HCT116 (cell line): ENCODE data around the gene KCNJ10. TPM values are rescaled to one million over a fixed set of nuclear protein-coding genes. Genes with fewer than 3 reads are reported as not detected.

Experiments used
- ATAC-seq: fragments of 200-7000 bp; cut with Tn5 transposase; 2 replicates; pipeline ENCODE4 v1.9.1; 2020; ENCODE audit warnings: mild to moderate bottlenecking, moderate library complexity
- BruUV-seq: library from RNA; stranded (reverse); fragments of 400-500 nt; replicated peaks from 2 replicates; lab custom pipeline; 2021; lab: Mats Ljungman, UMichigan
- CTCF ChIA-PET: fragments of 300-600 bp; sonication (Branson Sonifier 250); formaldehyde crosslinking; loops from one replicate; lab custom pipeline; 2021; ENCODE audit warnings: antibody characterized with exemption; lab: Charles Lee
- POLR2A ChIA-PET: fragments of 300-600, 350-600 bp; sonication (Branson Sonifier 250); formaldehyde crosslinking; loops from one replicate; lab custom pipeline; 2021; ENCODE audit warnings: antibody characterized with exemption; lab: Charles Lee
- RAD21 ChIA-PET, 2 experiments: fragments of 300-600 bp; sonication (Branson Sonifier 250); formaldehyde crosslinking; loops; one replicate each; lab custom pipeline; 2023; ENCODE audit warnings: low total read pairs in 2 of 2; ENCODE audit not compliant: uncharacterized antibody in 2 of 2, unreplicated experiment in 2 of 2, low non-redundant PET in 1 of 2; lab: Charles Lee
- DNase-seq: peaks from one replicate; pipeline ENCODE4 v3.0.0-alpha.2; 2010; ENCODE audit warnings: low read depth, low spot score
- H2AFZ ChIP-seq: fragments of 200-600 bp; shearing (Covaris generic), sonication (generic); 2 replicates; pipeline ENCODE4 v1.6.1; 2017; ENCODE audit warnings: low read depth, mixed run types, mixed read lengths, antibody characterized with exemption, low read length; ENCODE audit not compliant: poor library complexity, severe bottlenecking
- H3K27ac ChIP-seq: 2 replicates; pipeline ENCODE4 v1.5.1; 2012; ENCODE audit warnings: low read depth, low read length
- H3K27me3 ChIP-seq: fragments of 200-600 bp; sonication (generic); 2 replicates; pipeline ENCODE4 v1.6.1; 2016; ENCODE audit warnings: mixed run types, low read length, mixed read lengths; ENCODE audit not compliant: insufficient read depth
- H3K36me3 ChIP-seq, 2 experiments: fragments of 200-500 bp in 1 of 2; fragments of 200-600 bp in 1 of 2; sonication (Bioruptor generic) in 1 of 2; sonication (generic) in 1 of 2; 2 replicates each; pipeline versions ENCODE4 v1.5.1 to v1.6.1; 2014 to 2016; ENCODE audit warnings: low read length in 2 of 2, inconsistent platforms in 1 of 2, mixed read lengths in 1 of 2, mixed run types in 1 of 2; ENCODE audit not compliant: insufficient read depth in 2 of 2, control insufficient read depth in 1 of 2
- H3K4me1 ChIP-seq, 2 experiments: fragments of 200-600 bp in 1 of 2; sonication (generic) in 1 of 2; 2 replicates each; pipeline versions ENCODE4 v1.5.1 to v1.6.1; 2012 to 2017; ENCODE audit warnings: low read length in 2 of 2, inconsistent platforms in 1 of 2, mild to moderate bottlenecking in 1 of 2, mixed read lengths in 1 of 2, mixed run types in 1 of 2, moderate library complexity in 1 of 2; ENCODE audit not compliant: insufficient read depth in 2 of 2, control insufficient read depth in 1 of 2
- H3K4me2 ChIP-seq: fragments of 200-600 bp; sonication (generic); 2 replicates; pipeline ENCODE4 v1.6.1; 2017; ENCODE audit warnings: mixed run types, low read length, mixed read lengths
- H3K4me3 ChIP-seq, 2 experiments: fragments of 200-600 bp in 1 of 2; sonication (generic) in 1 of 2; replicated peaks in 1 of 2; 2 replicates each; pipeline ENCODE4 v1.5.1; 2011 to 2016; ENCODE audit warnings: low read length in 2 of 2, control low read depth in 1 of 2, low read depth in 1 of 2, mild to moderate bottlenecking in 1 of 2, mixed read lengths in 1 of 2, mixed run types in 1 of 2
- H3K79me2 ChIP-seq: fragments of 200-600 bp; sonication (generic); 2 replicates; pipeline ENCODE4 v1.6.1; 2017; ENCODE audit warnings: mild to moderate bottlenecking, mixed run types, low read length, moderate library complexity, mixed read lengths; ENCODE audit not compliant: insufficient read depth
- H3K9ac ChIP-seq: fragments of 200-600 bp; sonication (generic); 2 replicates; pipeline ENCODE4 v1.6.1; 2016; ENCODE audit warnings: low read length, mixed read lengths
- H3K9me2 ChIP-seq: fragments of 200-600 bp; sonication (generic), shearing (Covaris generic); 2 replicates; pipeline ENCODE4 v1.6.1; 2017; ENCODE audit warnings: mixed run types, mild to moderate bottlenecking, moderate library complexity; ENCODE audit not compliant: insufficient read depth
- H3K9me3 ChIP-seq, 2 experiments: fragments of 200-500 bp in 1 of 2; fragments of 200-600 bp in 1 of 2; sonication (Bioruptor generic) in 1 of 2; sonication (generic) in 1 of 2; 2 replicates each; pipeline ENCODE4 v1.6.1; 2014 to 2017; ENCODE audit warnings: low read length in 2 of 2, mixed read lengths in 2 of 2, inconsistent platforms in 1 of 2, low read depth in 1 of 2, mild to moderate bottlenecking in 1 of 2, mixed run types in 1 of 2, moderate library complexity in 1 of 2; ENCODE audit not compliant: control insufficient read depth in 1 of 2, insufficient read depth in 1 of 2
- H4K20me1 ChIP-seq: fragments of 200-600 bp; sonication (generic), shearing (Covaris generic); 2 replicates; pipeline ENCODE4 v1.6.1; 2017; ENCODE audit warnings: mixed run types, mild to moderate bottlenecking, moderate library complexity; ENCODE audit not compliant: insufficient read depth
- CBX3 ChIP-seq: IDR thresholded peaks from 2 replicates; pipeline ENCODE4 v1.6.1; 2012; ENCODE audit warnings: low read depth
- CEBPB ChIP-seq: IDR thresholded peaks from 2 replicates; pipeline ENCODE4 v1.6.1; 2012; ENCODE audit warnings: low read depth
- EGR1 ChIP-seq: IDR thresholded peaks from 2 replicates; pipeline ENCODE4 v1.6.1; 2012; ENCODE audit warnings: low read depth
- ELF1 ChIP-seq: IDR thresholded peaks from 2 replicates; pipeline ENCODE4 v1.6.1; 2012; ENCODE audit warnings: low read depth, borderline replicate concordance
- EZH2 ChIP-seq: fragments of 200-600 bp; sonication (generic); IDR thresholded peaks from 2 replicates; pipeline ENCODE4 v1.6.1; 2017; ENCODE audit warnings: antibody characterized with exemption, mixed run types
- POLR2AphosphoS5 ChIP-seq: IDR thresholded peaks from 2 replicates; pipeline ENCODE4 v1.6.1; 2011; ENCODE audit warnings: mild to moderate bottlenecking, low read depth, low read length, moderate library complexity
- RAD21 ChIP-seq: IDR thresholded peaks from 2 replicates; pipeline ENCODE4 v1.6.1; 2012; ENCODE audit warnings: low read depth, mild to moderate bottlenecking
- SP1 ChIP-seq: IDR thresholded peaks from 2 replicates; pipeline ENCODE4 v1.6.1; 2012; ENCODE audit warnings: low read depth
- SRF ChIP-seq: IDR thresholded peaks from 2 replicates; pipeline ENCODE4 v1.6.1; 2012; ENCODE audit warnings: low read depth
- TCF7L2 ChIP-seq: IDR thresholded peaks from 2 replicates; pipeline ENCODE4 v1.7.0; 2011; ENCODE audit warnings: borderline replicate concordance, inconsistent platforms; ENCODE audit not compliant: insufficient read depth, insufficient read length; ENCODE audit errors: extremely low read depth
- ZBTB33 ChIP-seq: IDR thresholded peaks from 2 replicates; pipeline ENCODE4 v1.6.1; 2011; ENCODE audit warnings: mild to moderate bottlenecking, low read length, moderate library complexity; ENCODE audit not compliant: insufficient replicate concordance; ENCODE audit errors: extremely low read depth
- ZFX ChIP-seq: fragments of 450-650 bp; IDR thresholded peaks from 2 replicates; pipeline ENCODE4 v1.6.1; 2017
- ZNF274 ChIP-seq: fragments of 200-500 bp; sonication (Bioruptor generic); IDR thresholded peaks from 2 replicates; pipeline ENCODE4 v1.6.1; 2014; ENCODE audit warnings: mild to moderate bottlenecking, low read depth, low read length, inconsistent platforms
- intact Hi-C: fragments of 100-400 bp; cut with micrococcal nuclease; formaldehyde crosslinking; loops from 2 replicates; pipeline ENCODE4 v1.10.0; 2022
- total RNA-seq: library from RNA; stranded (reverse); gene quantifications from one replicate; pipeline ENCODE4 v1.2.1, GENCODE V29; 2021; ENCODE audit not compliant: unreplicated experiment
- TF ChIP-seq, protein P1 (sequence below): IDR thresholded peaks from 2 replicates; pipeline ENCODE4 v1.6.1; 2012; ENCODE audit warnings: low read depth
- TF ChIP-seq, protein P2 (sequence below): IDR thresholded peaks from 2 replicates; pipeline ENCODE4 v1.6.1; 2012
- TF ChIP-seq, protein P3 (sequence below), 3 experiments: fragments of 200-600 bp in 1 of 3; sonication (generic) in 1 of 3; IDR thresholded peaks in 2 of 3; conservative IDR thresholded peaks in 1 of 3; 2 replicates each; pipeline ENCODE4 v1.5.1; 2012 to 2017; ENCODE audit warnings: low read depth in 2 of 3, low read length in 2 of 3, antibody characterized with exemption in 1 of 3, borderline replicate concordance in 1 of 3, control low read depth in 1 of 3, mild to moderate bottlenecking in 1 of 3, mixed read lengths in 1 of 3, mixed run types in 1 of 3, moderate library complexity in 1 of 3; ENCODE audit not compliant: insufficient read depth in 1 of 3
- TF ChIP-seq, protein P4 (sequence below): IDR thresholded peaks from 2 replicates; pipeline ENCODE4 v1.6.1; 2012

KCNJ10 gene
- total RNA-seq, 1 experiment from 2014 or later = 0.57 TPM

DNA sequence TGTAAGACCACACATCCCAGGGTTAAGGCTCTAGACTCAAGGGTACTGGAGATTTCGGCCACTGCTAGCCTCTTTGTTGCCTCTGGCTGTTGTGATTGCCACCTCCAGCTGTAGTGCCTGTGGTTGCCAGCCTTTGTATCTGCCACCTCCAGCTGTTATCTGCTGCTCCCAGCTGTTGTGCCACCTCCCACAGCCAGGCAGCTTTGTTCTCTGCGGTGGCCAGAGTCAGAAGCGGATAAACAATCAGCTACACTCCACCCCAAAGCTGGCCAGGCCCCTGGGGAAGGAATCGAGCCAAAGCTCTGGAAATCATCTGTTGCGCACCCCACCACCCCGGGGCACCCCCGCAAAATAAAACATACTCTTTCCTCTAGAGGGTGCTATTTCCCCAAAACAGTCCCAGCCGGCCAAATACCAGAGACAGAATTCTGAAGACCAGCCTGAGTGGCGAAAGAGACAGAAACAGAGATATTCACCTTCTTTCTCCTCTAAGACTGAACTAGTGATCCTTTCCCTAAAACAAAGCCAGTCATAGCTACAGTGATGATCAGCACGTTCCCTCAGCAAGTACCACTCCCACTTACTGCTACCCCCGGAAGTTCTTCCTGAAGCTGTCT, 23.4 kb downstream of the KCNJ10 start:
- H3K4me1 ChIP-seq = peaks cover 4 to 6% of the 10 kb centered on the region in 2 experiments; a peak in 3 of 4 replicates
- no TSS peak for BruUV-seq
- ChIA-PET RAD21 (interaction anchor here (0.5 to 1.8 kb wide), 5 partner anchors 27 to 329 kb away, joined by 3 to 5 read pairs (median 3); partner anchors contain the start of gene KCNJ9 (in 1 of the 2)), CTCF (interaction anchor here (0.6 to 2.9 kb wide), 19 partner anchors 10 to 1921 kb away, joined by 3 to 33 read pairs (median 5); partner anchors contain the start of genes IGSF8, KCNJ9 and PIGM), POLR2A (no interaction called here)
- no peak for DNase-seq
- no peaks in the 10 kb centered on the region for H3K36me3 ChIP-seq
- no peak overlapping the region for H3K4me3 ChIP-seq
- H2AFZ ChIP-seq = peak overlapping the region; percentile 71
- no peaks in the 10 kb centered on the region for H3K9me3 ChIP-seq
- H3K9ac ChIP-seq = no peak overlapping the region
- TF ChIP-seq ZFX (no peak), ELF1 (no peak), SRF (no peak), ZNF274 (no peak), CBX3 (no peak), EGR1 (peak; percentile 65), RAD21 (peak; percentile 76), ZBTB33 (no peak), CEBPB (no peak), TCF7L2 (no peak), POLR2AphosphoS5 (no peak), EZH2 (no peak), SP1 (no peak)
- TF ChIP-seq, protein P1, sequence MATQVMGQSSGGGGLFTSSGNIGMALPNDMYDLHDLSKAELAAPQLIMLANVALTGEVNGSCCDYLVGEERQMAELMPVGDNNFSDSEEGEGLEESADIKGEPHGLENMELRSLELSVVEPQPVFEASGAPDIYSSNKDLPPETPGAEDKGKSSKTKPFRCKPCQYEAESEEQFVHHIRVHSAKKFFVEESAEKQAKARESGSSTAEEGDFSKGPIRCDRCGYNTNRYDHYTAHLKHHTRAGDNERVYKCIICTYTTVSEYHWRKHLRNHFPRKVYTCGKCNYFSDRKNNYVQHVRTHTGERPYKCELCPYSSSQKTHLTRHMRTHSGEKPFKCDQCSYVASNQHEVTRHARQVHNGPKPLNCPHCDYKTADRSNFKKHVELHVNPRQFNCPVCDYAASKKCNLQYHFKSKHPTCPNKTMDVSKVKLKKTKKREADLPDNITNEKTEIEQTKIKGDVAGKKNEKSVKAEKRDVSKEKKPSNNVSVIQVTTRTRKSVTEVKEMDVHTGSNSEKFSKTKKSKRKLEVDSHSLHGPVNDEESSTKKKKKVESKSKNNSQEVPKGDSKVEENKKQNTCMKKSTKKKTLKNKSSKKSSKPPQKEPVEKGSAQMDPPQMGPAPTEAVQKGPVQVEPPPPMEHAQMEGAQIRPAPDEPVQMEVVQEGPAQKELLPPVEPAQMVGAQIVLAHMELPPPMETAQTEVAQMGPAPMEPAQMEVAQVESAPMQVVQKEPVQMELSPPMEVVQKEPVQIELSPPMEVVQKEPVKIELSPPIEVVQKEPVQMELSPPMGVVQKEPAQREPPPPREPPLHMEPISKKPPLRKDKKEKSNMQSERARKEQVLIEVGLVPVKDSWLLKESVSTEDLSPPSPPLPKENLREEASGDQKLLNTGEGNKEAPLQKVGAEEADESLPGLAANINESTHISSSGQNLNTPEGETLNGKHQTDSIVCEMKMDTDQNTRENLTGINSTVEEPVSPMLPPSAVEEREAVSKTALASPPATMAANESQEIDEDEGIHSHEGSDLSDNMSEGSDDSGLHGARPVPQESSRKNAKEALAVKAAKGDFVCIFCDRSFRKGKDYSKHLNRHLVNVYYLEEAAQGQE = no peak
- TF ChIP-seq, protein P2, sequence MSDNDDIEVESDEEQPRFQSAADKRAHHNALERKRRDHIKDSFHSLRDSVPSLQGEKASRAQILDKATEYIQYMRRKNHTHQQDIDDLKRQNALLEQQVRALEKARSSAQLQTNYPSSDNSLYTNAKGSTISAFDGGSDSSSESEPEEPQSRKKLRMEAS = no peak
- TF ChIP-seq, protein P3, sequence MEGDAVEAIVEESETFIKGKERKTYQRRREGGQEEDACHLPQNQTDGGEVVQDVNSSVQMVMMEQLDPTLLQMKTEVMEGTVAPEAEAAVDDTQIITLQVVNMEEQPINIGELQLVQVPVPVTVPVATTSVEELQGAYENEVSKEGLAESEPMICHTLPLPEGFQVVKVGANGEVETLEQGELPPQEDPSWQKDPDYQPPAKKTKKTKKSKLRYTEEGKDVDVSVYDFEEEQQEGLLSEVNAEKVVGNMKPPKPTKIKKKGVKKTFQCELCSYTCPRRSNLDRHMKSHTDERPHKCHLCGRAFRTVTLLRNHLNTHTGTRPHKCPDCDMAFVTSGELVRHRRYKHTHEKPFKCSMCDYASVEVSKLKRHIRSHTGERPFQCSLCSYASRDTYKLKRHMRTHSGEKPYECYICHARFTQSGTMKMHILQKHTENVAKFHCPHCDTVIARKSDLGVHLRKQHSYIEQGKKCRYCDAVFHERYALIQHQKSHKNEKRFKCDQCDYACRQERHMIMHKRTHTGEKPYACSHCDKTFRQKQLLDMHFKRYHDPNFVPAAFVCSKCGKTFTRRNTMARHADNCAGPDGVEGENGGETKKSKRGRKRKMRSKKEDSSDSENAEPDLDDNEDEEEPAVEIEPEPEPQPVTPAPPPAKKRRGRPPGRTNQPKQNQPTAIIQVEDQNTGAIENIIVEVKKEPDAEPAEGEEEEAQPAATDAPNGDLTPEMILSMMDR (IDR thresholded peaks at IDR 0.05 in 2 of 3, conservative IDR thresholded peaks at IDR 0.05 in 1 of 3; ENCODE audit: borderline replicate concordance in 1 of 3, insufficient read depth in 1 of 3, low read depth in 2 of 3, low read length in 2 of 3) = peak; percentile 66 to 88 (median 81)
- TF ChIP-seq, protein P4, sequence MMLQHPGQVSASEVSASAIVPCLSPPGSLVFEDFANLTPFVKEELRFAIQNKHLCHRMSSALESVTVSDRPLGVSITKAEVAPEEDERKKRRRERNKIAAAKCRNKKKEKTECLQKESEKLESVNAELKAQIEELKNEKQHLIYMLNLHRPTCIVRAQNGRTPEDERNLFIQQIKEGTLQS = no peak
- peaks cover 13% of the 10 kb centered on the region for H3K27me3 ChIP-seq
- no peak overlapping the region for H3K27ac ChIP-seq
- peak; percentile 90 for ATAC-seq
- H3K79me2 ChIP-seq = no peaks in the 10 kb centered on the region
- H3K9me2 ChIP-seq = no peaks in the 10 kb centered on the region
- H4K20me1 ChIP-seq = no peaks in the 10 kb centered on the region
- intact Hi-C loops = loop anchor here (1.0 kb wide), 1 partner anchor 32 kb away; no protein-coding TSS in a partner anchor
- H3K4me2 ChIP-seq = peak overlapping the region; percentile 46
